Effector memory CD8-positive, alpha-beta T cell (primary cell): ENCODE measurements around the gene TES.

Experiments used
- ATAC-seq: fragments of 150-1000 bp; cut with Tn5 transposase; replicated peaks from 2 replicates; pipeline ENCODE4 v1.10.0; 2021; ENCODE audit warnings: mild to moderate bottlenecking, moderate library complexity
- DNase-seq, 3 experiments: peaks; one replicate each; pipeline ENCODE4 v3.0.0; 2021
- H3K27ac Mint-ChIP-seq, 2 donors: one replicate each; pipeline ENCODE4 v1.8.0; 2022; ENCODE audit warnings: mild to moderate bottlenecking in 2 of 2, mixed read lengths in 2 of 2, moderate library complexity in 2 of 2
- H3K27me3 Mint-ChIP-seq, 2 donors: one replicate each; pipeline ENCODE4 v1.8.0; 2022; ENCODE audit warnings: mixed read lengths in 2 of 2
- H3K36me3 Mint-ChIP-seq: one replicate; pipeline ENCODE4 v1.8.0; 2022; ENCODE audit warnings: mild to moderate bottlenecking, moderate library complexity, mixed read lengths; ENCODE audit not compliant: insufficient read depth
- H3K4me1 Mint-ChIP-seq, 2 donors: one replicate each; pipeline ENCODE4 v1.8.0; 2022; ENCODE audit warnings: low read depth in 2 of 2, mixed read lengths in 2 of 2
- H3K4me3 Mint-ChIP-seq, 2 donors: one replicate each; pipeline ENCODE4 v1.8.0; 2022; ENCODE audit warnings: mild to moderate bottlenecking in 2 of 2, mixed read lengths in 2 of 2, moderate library complexity in 2 of 2
- H3K9me3 Mint-ChIP-seq, 2 donors: one replicate each; pipeline ENCODE4 v1.8.0; 2022; ENCODE audit warnings: mixed read lengths in 2 of 2

TES gene

GRCh38 chr7:116200963-116201362 is 9.4 kb upstream of the TES start:
- no peaks in the 10 kb centered on the region for H3K36me3 Mint-ChIP-seq
- no peaks in the 10 kb centered on the region for H3K27me3 Mint-ChIP-seq
- no peak for DNase-seq

DNA sequence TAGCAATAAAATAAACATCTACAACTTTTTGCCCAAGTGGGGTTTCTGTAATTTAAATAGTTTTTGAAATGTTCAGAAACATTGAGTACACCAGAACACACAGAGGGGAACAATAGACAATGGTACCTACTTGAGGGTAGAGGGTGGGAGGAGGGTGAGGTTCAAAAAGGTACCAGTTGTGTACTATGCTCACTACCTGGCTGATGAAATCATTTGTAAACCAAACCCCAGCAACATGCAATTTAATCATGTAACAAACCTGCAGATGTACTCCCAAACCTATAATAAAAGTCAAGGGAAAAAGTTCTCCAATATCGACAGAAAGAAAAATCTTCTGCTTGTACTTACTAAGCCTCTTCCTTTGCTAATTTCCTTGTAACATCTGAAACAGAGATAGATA is 4.2 kb upstream of the TES start:
- Mint-ChIP-seq H3K9me3 (no peaks in the 10 kb centered on the region), H3K36me3 (peaks cover 4% of the 10 kb centered on the region), H3K27me3 (no peaks in the 10 kb centered on the region), H3K4me1 (peaks cover 5 to 8% of the 10 kb centered on the region in 2 donors), H3K4me3 (no peak overlapping the region), H3K27ac (peak overlapping the region in 1 of 2 donors; percentile 45)
- no peak for DNase-seq
- no peak for ATAC-seq

More at GRCh38 chr7:116200963-116201362, 9.4 kb upstream of the TES start:
- H3K4me1 Mint-ChIP-seq, result no peaks in the 10 kb centered on the region
- ATAC-seq, result no peak
- H3K4me3 Mint-ChIP-seq, result no peak overlapping the region
- H3K27ac Mint-ChIP-seq, result no peak overlapping the region
- no peaks in the 10 kb centered on the region for H3K9me3 Mint-ChIP-seq

GRCh38 chr7:116208919-116209318 is 1.4 kb upstream of the TES start:
- Mint-ChIP-seq H3K27me3 (no peaks in the 10 kb centered on the region), H3K36me3 (peaks cover 19% of the 10 kb centered on the region), H3K27ac (peak overlapping the region in 1 of 2 donors; percentile 98), H3K9me3 (no peaks in the 10 kb centered on the region), H3K4me1 (peaks cover 21 to 33% of the 10 kb centered on the region in 2 donors), H3K4me3 (peak overlapping the region in 1 of 2 donors; percentile 97)
- DNase-seq (no peak), ATAC-seq (no peak)

DNA sequence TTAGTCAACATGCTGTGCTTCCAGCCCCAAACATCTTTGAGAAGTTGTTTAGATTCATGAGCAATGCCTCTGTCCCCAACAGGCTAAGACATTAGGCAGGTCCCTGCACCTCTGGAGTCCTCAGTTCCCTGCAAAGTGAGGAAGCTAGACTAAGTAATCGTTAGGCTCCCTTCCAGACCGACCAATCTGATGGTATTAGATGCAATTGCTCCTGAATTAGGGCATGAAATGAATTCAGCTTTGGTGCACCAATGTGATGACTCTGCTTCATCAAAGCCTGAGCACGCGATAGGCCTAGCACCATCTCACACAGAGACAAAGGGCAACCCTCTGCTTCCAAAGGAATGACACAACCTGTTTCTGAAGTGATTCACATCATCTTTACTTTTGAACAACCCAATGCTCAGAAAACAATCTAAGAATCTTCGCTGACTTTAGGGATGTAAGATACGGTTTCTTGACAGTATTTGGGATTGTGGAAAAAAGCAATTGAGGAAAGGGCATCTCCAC is 723 bp upstream of the TES start:
- no peak for DNase-seq

GRCh38 chr7:116211006-116211912 is 920 bp downstream of the TES start:
- Mint-ChIP-seq H3K36me3 (peaks cover 19% of the 10 kb centered on the region), H3K4me3 (peak overlapping the region; percentile 93 to 97), H3K27me3 (no peaks in the 10 kb centered on the region), H3K9me3 (no peaks in the 10 kb centered on the region), H3K4me1 (peaks cover 34 to 56% of the 10 kb centered on the region in 2 donors), H3K27ac (peak overlapping the region; percentile 96 to 98)
- ATAC-seq (peak; percentile 88), DNase-seq (peak; percentile 75 to 79 (median 78))

More for the DNA sequence above, 723 bp upstream of the TES start:
- H3K27ac Mint-ChIP-seq, result peak overlapping the region; percentile 96 to 98
- no peaks in the 10 kb centered on the region for H3K27me3 Mint-ChIP-seq
- ATAC-seq, result no peak
- no peaks in the 10 kb centered on the region for H3K9me3 Mint-ChIP-seq
- H3K4me3 Mint-ChIP-seq, result peak overlapping the region; percentile 93 to 97
- H3K36me3 Mint-ChIP-seq, result peaks cover 19% of the 10 kb centered on the region
- peaks cover 24 to 40% of the 10 kb centered on the region in 2 donors for H3K4me1 Mint-ChIP-seq

- Mint-ChIP-seq H3K9me3 (no peaks in the 10 kb centered on the region), H3K4me1 (peaks cover 37 to 61% of the 10 kb centered on the region in 2 donors), H3K27me3 (no peaks in the 10 kb centered on the region), H3K36me3 (peaks cover 19% of the 10 kb centered on the region), H3K27ac (peak overlapping the region; percentile 96 to 98), H3K4me3 (peak overlapping the region; percentile 93 to 97)
- no peak for DNase-seq
- no peak for ATAC-seq
Observed at GRCh38 chr7:116211913-116212596, 1.7 kb downstream of the TES start.

GRCh38 chr7:116212869-116213268 is 2.5 kb downstream of the TES start:
- Mint-ChIP-seq H3K36me3 (peaks cover 19% of the 10 kb centered on the region), H3K4me3 (peak overlapping the region; percentile 93 to 97), H3K9me3 (no peaks in the 10 kb centered on the region), H3K27ac (peak overlapping the region; percentile 96 to 98), H3K27me3 (no peaks in the 10 kb centered on the region), H3K4me1 (peaks cover 41 to 66% of the 10 kb centered on the region in 2 donors)
- ATAC-seq (no peak), DNase-seq (no peak)

DNA sequence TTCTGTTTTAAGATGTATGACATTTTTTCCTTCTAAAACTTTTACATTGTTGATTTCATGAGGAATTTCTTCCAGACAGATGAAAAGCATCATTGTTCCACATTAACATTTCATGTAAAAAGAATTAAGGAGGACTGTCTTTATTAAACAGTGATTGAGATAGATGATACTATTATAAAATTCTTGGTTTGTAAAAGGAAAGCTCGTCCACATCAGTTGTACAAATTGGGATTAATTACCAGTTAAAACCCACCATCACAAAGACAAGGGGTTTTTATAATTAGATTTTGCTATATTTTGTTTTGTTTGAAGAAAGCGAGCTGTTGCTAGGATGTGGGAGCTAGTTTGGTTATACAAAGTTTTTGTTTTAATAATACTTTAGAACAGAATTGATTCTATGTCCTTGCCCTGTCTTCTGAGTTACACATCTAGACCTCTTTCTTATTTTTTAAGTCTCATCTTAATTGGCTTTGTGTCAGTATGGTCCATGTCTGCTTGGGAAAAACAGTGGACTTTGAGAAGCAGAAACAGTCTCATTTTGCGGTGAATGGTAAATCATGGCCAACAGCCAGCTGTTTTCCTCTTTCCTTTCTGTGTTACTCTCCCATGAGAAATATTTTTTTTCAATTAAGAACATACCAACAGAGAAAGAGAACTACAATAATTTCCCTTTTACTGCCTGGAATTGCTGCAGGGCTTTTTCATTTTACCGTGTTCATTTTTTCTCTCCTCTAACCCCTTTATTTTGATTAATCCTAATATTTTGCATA is 3.2 kb downstream of the TES start:
- ATAC-seq, result no peak
- peaks cover 48 to 73% of the 10 kb centered on the region in 2 donors for H3K4me1 Mint-ChIP-seq
- peak overlapping the region; percentile 93 to 97 for H3K4me3 Mint-ChIP-seq
- peak overlapping the region; percentile 96 to 98 for H3K27ac Mint-ChIP-seq
- H3K36me3 Mint-ChIP-seq, result peaks cover 19% of the 10 kb centered on the region
- no peaks in the 10 kb centered on the region for H3K9me3 Mint-ChIP-seq
- DNase-seq, result no peak
- no peaks in the 10 kb centered on the region for H3K27me3 Mint-ChIP-seq

DNA sequence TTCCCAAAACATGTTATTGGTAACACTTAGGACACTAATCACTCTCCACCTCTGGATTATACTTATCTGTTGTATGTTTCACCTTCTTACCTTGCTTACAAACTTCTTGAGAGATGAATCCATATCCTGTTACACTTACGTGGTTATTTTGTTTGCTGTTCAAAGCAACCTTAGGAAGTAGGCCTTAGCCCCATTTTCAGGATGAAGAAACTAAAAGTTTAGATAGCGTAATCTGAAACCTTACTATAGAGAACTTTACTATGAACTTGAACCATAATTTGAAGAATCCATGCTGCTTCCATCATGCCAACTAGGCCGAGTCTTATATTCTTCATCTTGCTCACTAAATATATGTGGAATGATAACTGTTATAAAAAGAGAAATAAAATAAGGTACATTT is 4.6 kb downstream of the TES start:
- Mint-ChIP-seq H3K27ac (peak overlapping the region; percentile 96 to 98), H3K4me3 (peak overlapping the region; percentile 41 to 97), H3K9me3 (no peaks in the 10 kb centered on the region)

GRCh38 chr7:116215551-116215950 is 5.2 kb downstream of the TES start:
- H3K27ac Mint-ChIP-seq, result peak overlapping the region; percentile 96 to 98
- H3K36me3 Mint-ChIP-seq, result peaks cover 19% of the 10 kb centered on the region
- no peak for ATAC-seq
- H3K9me3 Mint-ChIP-seq, result no peaks in the 10 kb centered on the region
- H3K4me1 Mint-ChIP-seq, result peaks cover 49 to 82% of the 10 kb centered on the region in 2 donors
- DNase-seq, result no peak
- H3K27me3 Mint-ChIP-seq, result no peaks in the 10 kb centered on the region
- H3K4me3 Mint-ChIP-seq, result peak overlapping the region; percentile 41 to 97

More for the DNA sequence above, 4.6 kb downstream of the TES start:
- ATAC-seq (no peak), DNase-seq (no peak)
- Mint-ChIP-seq H3K36me3 (peaks cover 19% of the 10 kb centered on the region), H3K4me1 (peaks cover 51 to 79% of the 10 kb centered on the region in 2 donors), H3K27me3 (no peaks in the 10 kb centered on the region)

DNA sequence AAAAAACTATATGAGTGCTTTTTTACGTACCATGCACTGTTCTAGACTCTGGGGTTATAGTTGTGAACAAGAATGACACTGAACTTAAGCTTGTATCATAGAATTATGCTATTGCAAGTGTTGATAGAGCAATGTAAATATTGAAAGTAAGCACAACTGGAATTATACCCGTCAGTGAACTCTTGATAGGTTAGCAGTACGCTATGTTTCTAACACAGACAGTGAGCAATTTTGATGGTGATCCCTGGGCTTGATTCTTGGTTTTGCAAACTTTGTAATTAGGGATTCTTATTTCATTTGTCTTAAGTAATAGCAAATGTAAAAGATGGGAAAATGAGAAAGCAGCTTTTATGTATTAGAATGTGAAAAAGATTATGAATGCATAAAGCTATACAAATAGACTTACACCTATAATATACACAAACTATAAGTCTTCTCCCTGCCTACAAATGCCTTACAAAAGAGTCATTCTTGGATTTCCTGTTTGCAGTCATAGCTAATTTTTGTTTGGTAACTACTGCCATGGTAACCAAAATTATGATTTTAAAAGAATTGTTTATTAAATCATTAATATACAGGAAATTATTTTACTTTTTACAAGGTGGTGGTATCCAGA is 6.7 kb downstream of the TES start:
- H3K4me1 Mint-ChIP-seq, result peaks cover 56 to 87% of the 10 kb centered on the region in 2 donors
- H3K27ac Mint-ChIP-seq, result peak overlapping the region in 1 of 2 donors; percentile 93
- ATAC-seq (peak; percentile 39), DNase-seq (no peak)
- no peaks in the 10 kb centered on the region for H3K9me3 Mint-ChIP-seq
- H3K36me3 Mint-ChIP-seq, result peaks cover 10% of the 10 kb centered on the region
- no peaks in the 10 kb centered on the region for H3K27me3 Mint-ChIP-seq
- H3K4me3 Mint-ChIP-seq, result peak overlapping the region; percentile 47 to 57

GRCh38 chr7:116218051-116218645 is 7.8 kb downstream of the TES start:
- ATAC-seq (no peak), DNase-seq (no peak)
- Mint-ChIP-seq H3K36me3 (peaks cover 4% of the 10 kb centered on the region), H3K4me3 (peak overlapping the region; percentile 44 to 66), H3K27ac (peak overlapping the region; percentile 89 to 93), H3K4me1 (peaks cover 54 to 85% of the 10 kb centered on the region in 2 donors), H3K27me3 (no peaks in the 10 kb centered on the region), H3K9me3 (no peaks in the 10 kb centered on the region)
